ENCODE measurements around the gene SLC12A8.

Gene SLC12A8

GRCh38 chr3:125179884-125180240, 32.7 kb downstream of the SLC12A8 start:
- DNase-seq = no peak

- DNase-seq = no peak
Observed at GRCh38 chr3:125179143-125179883, 33.2 kb downstream of the SLC12A8 start.

GRCh38 chr3:125177746-125178145, 34.8 kb downstream of the SLC12A8 start:
- DNase-seq = no peak

GRCh38 chr3:125175295-125176078, 37.1 kb downstream of the SLC12A8 start:
- DNase-seq = no peak

- DNase-seq = no peak
Observed at GRCh38 chr3:125172346-125172745, 40.2 kb downstream of the SLC12A8 start.

GRCh38 chr3:125168711-125169393, 43.7 kb downstream of the SLC12A8 start:
- no peak for DNase-seq

GRCh38 chr3:125166599-125167136, 45.9 kb downstream of the SLC12A8 start:
- no peak for DNase-seq

GRCh38 chr3:125165948-125166553, 46.5 kb downstream of the SLC12A8 start:
- no peak for DNase-seq

GRCh38 chr3:125165189-125165947, 47.2 kb downstream of the SLC12A8 start:
- no peak for DNase-seq

- DNase-seq = no peak
Observed at GRCh38 chr3:125163739-125164601, 48.6 kb downstream of the SLC12A8 start.

GRCh38 chr3:125161607-125162219, 50.8 kb downstream of the SLC12A8 start:
- DNase-seq = no peak

- DNase-seq = no peak
Observed at GRCh38 chr3:125160606-125161371, 51.8 kb downstream of the SLC12A8 start.

GRCh38 chr3:125157183-125157582, 55.4 kb downstream of the SLC12A8 start:
- no peak for DNase-seq

- DNase-seq = no peak
Observed at GRCh38 chr3:125156456-125156855, 56.1 kb downstream of the SLC12A8 start.

- peak; percentile 33 for DNase-seq
Observed at GRCh38 chr3:125154800-125155269, 57.7 kb downstream of the SLC12A8 start.

GRCh38 chr3:125154110-125154509, 58.4 kb downstream of the SLC12A8 start:
- DNase-seq = no peak

- no peak for DNase-seq
Observed at GRCh38 chr3:125152951-125153350, 59.6 kb downstream of the SLC12A8 start.

GRCh38 chr3:125151916-125152315, 60.6 kb downstream of the SLC12A8 start:
- DNase-seq = no peak

GRCh38 chr3:125151442-125151817, 61.1 kb downstream of the SLC12A8 start:
- no peak for DNase-seq

All from CD4-positive, alpha-beta T cell treated with Interferon gamma for 1 hour (primary cell).